Breast epithelium (tissue), 4 donors: ENCODE results near the gene ADAM12. TPM values are rescaled to one million over a fixed set of nuclear protein-coding genes. Genes with fewer than 3 reads are reported as not detected.

Experiments
- DNase-seq, 2 donors: peaks; one replicate each; pipeline ENCODE4 v3.0.0-alpha.2; 2019; ENCODE audit warnings: low spot score in 2 of 2
- H3K27ac ChIP-seq, 2 donors: fragments of 200-600 bp; sonication (generic) in 1 of 2; one replicate each; pipeline ENCODE4 v1.5.1; 2016 to 2019; ENCODE audit warnings: mild to moderate bottlenecking in 1 of 2
- H3K27me3 ChIP-seq, 2 donors: fragments of 200-600 bp; sonication (generic) in 1 of 2; one replicate each; pipeline versions ENCODE4 v1.5.1 to v1.6.0; 2017 to 2019; ENCODE audit warnings: control low read depth in 1 of 2, mild to moderate bottlenecking in 1 of 2
- H3K36me3 ChIP-seq: fragments of 200-600 bp; one replicate; pipeline ENCODE4 v1.5.1; 2019
- H3K4me1 ChIP-seq, 2 donors: fragments of 200-600 bp; sonication (generic); one replicate each; pipeline ENCODE4 v1.5.1; 2016 to 2019; ENCODE audit warnings: control low read depth in 1 of 2
- H3K4me3 ChIP-seq, 3 donors: fragments of 200-600 bp; sonication (generic); 1 replicate in 2 of 3; 2 replicates in 1 of 3; pipeline ENCODE4 v1.5.1; 2016 to 2019; ENCODE audit warnings: mild to moderate bottlenecking in 3 of 3, moderate library complexity in 2 of 3
- H3K9me3 ChIP-seq, 2 donors: fragments of 200-600 bp; sonication (generic) in 1 of 2; one replicate each; pipeline ENCODE4 v1.5.1; 2016 to 2019; ENCODE audit warnings: control low read depth in 1 of 2
- CTCF ChIP-seq, 3 donors: fragments of 450-650 bp; IDR thresholded peaks; one replicate each; pipeline ENCODE4 v1.5.1; 2016 to 2017; ENCODE audit warnings: antibody characterized with exemption in 3 of 3, mild to moderate bottlenecking in 3 of 3, moderate library complexity in 3 of 3
- POLR2A ChIP-seq: fragments of 450-650 bp; IDR thresholded peaks from one replicate; pipeline ENCODE4 v1.6.1; 2016; ENCODE audit warnings: antibody characterized with exemption, mild to moderate bottlenecking, moderate library complexity
- POLR2AphosphoS5 ChIP-seq, 3 donors: sonication (generic); formaldehyde crosslinking; IDR thresholded peaks; one replicate each; pipeline ENCODE4 v1.6.1; 2017; ENCODE audit warnings: antibody characterized with exemption in 3 of 3
- intact Hi-C: fragments of 100-400 bp; cut with DNase I; formaldehyde crosslinking; loops from one replicate; pipeline ENCODE4 v1.15.1; 2023; ENCODE audit warnings: low total_unique reads
- total RNA-seq, 3 donors: library from RNA; depleted of rRNA; stranded (reverse); fragments of >200 nt; gene quantifications; one replicate each; pipeline ENCODE4 v1.1.0, GENCODE V29; 2016

The ADAM12 gene
- total RNA-seq, 3 donors from 2014 or later, result 8.6 to 16.4 (median 13.9) TPM

GRCh38 chr10:126373147-126373546, 15.1 kb downstream of the ADAM12 start:
- Histone ChIP-seq H3K36me3 (no peaks in the 10 kb centered on the region), H3K27ac (no peak overlapping the region), H3K4me3 (no peak overlapping the region), H3K9me3 (no peaks in the 10 kb centered on the region), H3K27me3 (no peaks in the 10 kb centered on the region), H3K4me1 (no peaks in the 10 kb centered on the region)
- no peak for DNase-seq
- no peak for TF ChIP-seq POLR2A
- TF ChIP-seq CTCF (IDR thresholded peaks at IDR 0.05), result no peak
- TF ChIP-seq POLR2AphosphoS5 (IDR thresholded peaks at IDR 0.05), result no peak
- intact Hi-C loops, result loop anchor here (5.0 kb wide), 1 partner anchor 156 kb away; no protein-coding TSS in a partner anchor

- TF ChIP-seq POLR2A, result no peak
- TF ChIP-seq CTCF (IDR thresholded peaks at IDR 0.05), result no peak
- TF ChIP-seq POLR2AphosphoS5 (IDR thresholded peaks at IDR 0.05), result no peak
- no peaks in the 10 kb centered on the region for H3K27me3 ChIP-seq
Observed at GRCh38 chr10:126372396-126372795, 15.9 kb downstream of the ADAM12 start.

GRCh38 chr10:126369125-126369710, 19.1 kb downstream of the ADAM12 start:
- peak overlapping the region in 1 of 2 donors; percentile 23 for H3K27ac ChIP-seq
- intact Hi-C loops, result no loop called here
- no peaks in the 10 kb centered on the region for H3K36me3 ChIP-seq
- H3K4me1 ChIP-seq, result no peaks in the 10 kb centered on the region
- no peak overlapping the region for H3K4me3 ChIP-seq
- DNase-seq, result no peak
- TF ChIP-seq CTCF (IDR thresholded peaks at IDR 0.05) (no peak), POLR2AphosphoS5 (IDR thresholded peaks at IDR 0.05) (no peak), POLR2A (no peak)
- no peaks in the 10 kb centered on the region for H3K9me3 ChIP-seq
- no peaks in the 10 kb centered on the region for H3K27me3 ChIP-seq

More at GRCh38 chr10:126372396-126372795, 15.9 kb downstream of the ADAM12 start:
- H3K4me1 ChIP-seq, result no peaks in the 10 kb centered on the region
- H3K9me3 ChIP-seq, result no peaks in the 10 kb centered on the region
- no peaks in the 10 kb centered on the region for H3K36me3 ChIP-seq
- no peak overlapping the region for H3K4me3 ChIP-seq
- H3K27ac ChIP-seq, result no peak overlapping the region
- intact Hi-C loops, result loop anchor here (5.0 kb wide), 1 partner anchor 155 kb away; no protein-coding TSS in a partner anchor
- no peak for DNase-seq

- no peak for TF ChIP-seq POLR2AphosphoS5 (IDR thresholded peaks at IDR 0.05)
- TF ChIP-seq POLR2A, result no peak
- TF ChIP-seq CTCF (IDR thresholded peaks at IDR 0.05), result no peak
- Histone ChIP-seq H3K9me3 (peaks cover 18 to 41% of the 10 kb centered on the region in 2 donors), H3K27me3 (no peaks in the 10 kb centered on the region), H3K27ac (no peak overlapping the region), H3K4me3 (no peak overlapping the region), H3K4me1 (no peaks in the 10 kb centered on the region), H3K36me3 (no peaks in the 10 kb centered on the region)
- intact Hi-C loops, result no loop called here
- DNase-seq, result no peak
Observed at GRCh38 chr10:126357169-126357568, 31.1 kb downstream of the ADAM12 start.

GRCh38 chr10:126353666-126354065, 34.6 kb downstream of the ADAM12 start:
- Histone ChIP-seq H3K4me1 (no peaks in the 10 kb centered on the region), H3K4me3 (no peak overlapping the region), H3K27me3 (no peaks in the 10 kb centered on the region), H3K36me3 (no peaks in the 10 kb centered on the region), H3K27ac (no peak overlapping the region), H3K9me3 (peaks cover 18 to 26% of the 10 kb centered on the region in 2 donors)
- DNase-seq, result no peak
- TF ChIP-seq POLR2AphosphoS5 (IDR thresholded peaks at IDR 0.05) (no peak), CTCF (IDR thresholded peaks at IDR 0.05) (no peak), POLR2A (no peak)
- intact Hi-C loops, result no loop called here
